Stimulated activated naive B cell treated with anti-CD40 and anti-IgM and Interleukin-4, amounts not matched to agents 10 μg/mL and 1 μg/mL and 100 μg/mL, for 72 hours (primary cell): Measurements from ENCODE around the gene EWSR1.

Source experiments
- ATAC-seq, 2 donors: fragments of 150-1000 bp; cut with Tn5 transposase; replicated peaks; 2 replicates each; pipeline ENCODE4 v1.10.0; 2021; ENCODE audit warnings: moderate library complexity in 1 of 2
- DNase-seq: peaks from one replicate; pipeline ENCODE4 v3.0.0; 2021
- H3K27ac Mint-ChIP-seq: one replicate; pipeline ENCODE4 v1.8.0; 2022; ENCODE audit warnings: mild to moderate bottlenecking, mixed read lengths
- H3K27me3 Mint-ChIP-seq, 2 donors: one replicate each; pipeline ENCODE4 v1.8.0; 2022; ENCODE audit warnings: mixed read lengths in 2 of 2
- H3K36me3 Mint-ChIP-seq, 2 donors: one replicate each; pipeline ENCODE4 v1.8.0; 2022; ENCODE audit warnings: mixed read lengths in 2 of 2, mild to moderate bottlenecking in 1 of 2
- H3K4me1 Mint-ChIP-seq, 2 donors: one replicate each; pipeline ENCODE4 v1.8.0; 2022; ENCODE audit warnings: mixed read lengths in 2 of 2, mild to moderate bottlenecking in 1 of 2
- H3K4me3 Mint-ChIP-seq, 2 donors: one replicate each; pipeline ENCODE4 v1.8.0; 2022; ENCODE audit warnings: mild to moderate bottlenecking in 2 of 2, mixed read lengths in 2 of 2, moderate library complexity in 1 of 2
- H3K9me3 Mint-ChIP-seq, 2 donors: one replicate each; pipeline ENCODE4 v1.8.0; 2022; ENCODE audit warnings: mixed read lengths in 2 of 2, mild to moderate bottlenecking in 1 of 2

EWSR1 gene

DNA sequence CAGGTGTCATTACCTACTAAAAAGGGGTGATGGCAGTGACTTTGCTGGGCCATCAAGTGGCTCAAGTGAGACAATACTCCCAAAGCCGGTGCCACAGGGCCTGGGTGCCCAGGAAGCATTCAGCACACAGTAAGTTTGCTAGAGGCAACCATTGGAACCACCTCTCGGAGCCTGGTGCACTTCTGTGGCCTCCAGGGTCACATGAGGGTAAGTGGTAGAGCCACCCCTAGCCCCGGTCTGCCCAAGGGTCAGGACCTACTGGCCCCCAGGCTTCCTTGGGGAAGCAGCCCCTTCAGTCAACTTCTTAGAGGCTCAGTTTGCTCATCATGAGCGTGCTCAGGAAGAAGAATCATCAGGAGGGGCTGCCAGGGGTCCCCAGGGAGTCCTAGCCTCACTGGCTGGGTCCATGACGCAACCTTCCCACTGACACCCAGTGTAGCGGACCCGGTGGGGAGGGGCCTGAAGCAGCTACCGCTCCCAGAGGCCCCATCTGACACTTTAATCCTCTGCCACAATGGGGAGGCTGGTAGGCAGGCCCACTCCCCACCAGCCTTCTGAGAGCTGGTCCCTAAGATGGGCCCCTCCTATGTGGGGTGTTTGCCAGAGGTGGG is 64.9 kb downstream of the EWSR1 start:
- H3K4me3 Mint-ChIP-seq = no peak overlapping the region
- H3K27ac Mint-ChIP-seq = peak overlapping the region; percentile 22
- DNase-seq (no peak), ATAC-seq (no peak)
- no peaks in the 10 kb centered on the region for H3K27me3 Mint-ChIP-seq
- no peaks in the 10 kb centered on the region for H3K9me3 Mint-ChIP-seq
- H3K4me1 Mint-ChIP-seq = peaks cover 16 to 22% of the 10 kb centered on the region in 2 donors
- H3K36me3 Mint-ChIP-seq = peaks cover 46 to 75% of the 10 kb centered on the region in 2 donors

GRCh38 chr22:29334148-29334547 is 66.1 kb downstream of the EWSR1 start:
- no peaks in the 10 kb centered on the region for H3K27me3 Mint-ChIP-seq
- ATAC-seq = no peak
- peaks cover 22 to 29% of the 10 kb centered on the region in 2 donors for H3K4me1 Mint-ChIP-seq
- H3K36me3 Mint-ChIP-seq = peaks cover 50 to 76% of the 10 kb centered on the region in 2 donors
- H3K27ac Mint-ChIP-seq = peak overlapping the region; percentile 85
- no peaks in the 10 kb centered on the region for H3K9me3 Mint-ChIP-seq
- no peak overlapping the region for H3K4me3 Mint-ChIP-seq
- DNase-seq = no peak

GRCh38 chr22:29334696-29335344 is 66.8 kb downstream of the EWSR1 start:
- peaks cover 29 to 33% of the 10 kb centered on the region in 2 donors for H3K4me1 Mint-ChIP-seq
- H3K36me3 Mint-ChIP-seq = peaks cover 53 to 77% of the 10 kb centered on the region in 2 donors
- H3K9me3 Mint-ChIP-seq = no peaks in the 10 kb centered on the region
- H3K27me3 Mint-ChIP-seq = no peaks in the 10 kb centered on the region
- H3K27ac Mint-ChIP-seq = peak overlapping the region; percentile 85
- no peak for DNase-seq
- no peak for ATAC-seq
- no peak overlapping the region for H3K4me3 Mint-ChIP-seq

GRCh38 chr22:29335656-29336055 is 67.6 kb downstream of the EWSR1 start:
- Mint-ChIP-seq H3K4me3 (peak overlapping the region in 1 of 2 donors; percentile 13), H3K27me3 (no peaks in the 10 kb centered on the region), H3K9me3 (no peaks in the 10 kb centered on the region), H3K36me3 (peaks cover 55 to 85% of the 10 kb centered on the region in 2 donors), H3K27ac (peak overlapping the region; percentile 91), H3K4me1 (peaks cover 29 to 33% of the 10 kb centered on the region in 2 donors)
- no peak for DNase-seq
- ATAC-seq = no peak

- Mint-ChIP-seq H3K36me3 (peaks cover 59 to 82% of the 10 kb centered on the region in 2 donors), H3K4me3 (no peak overlapping the region), H3K4me1 (peaks cover 28 to 33% of the 10 kb centered on the region in 2 donors), H3K27me3 (no peaks in the 10 kb centered on the region), H3K27ac (peak overlapping the region; percentile 81), H3K9me3 (no peaks in the 10 kb centered on the region)
- no peak for ATAC-seq
- no peak for DNase-seq
These were observed 68.9 kb downstream of the EWSR1 start for GRCh38 chr22:29336751-29337490.

DNA sequence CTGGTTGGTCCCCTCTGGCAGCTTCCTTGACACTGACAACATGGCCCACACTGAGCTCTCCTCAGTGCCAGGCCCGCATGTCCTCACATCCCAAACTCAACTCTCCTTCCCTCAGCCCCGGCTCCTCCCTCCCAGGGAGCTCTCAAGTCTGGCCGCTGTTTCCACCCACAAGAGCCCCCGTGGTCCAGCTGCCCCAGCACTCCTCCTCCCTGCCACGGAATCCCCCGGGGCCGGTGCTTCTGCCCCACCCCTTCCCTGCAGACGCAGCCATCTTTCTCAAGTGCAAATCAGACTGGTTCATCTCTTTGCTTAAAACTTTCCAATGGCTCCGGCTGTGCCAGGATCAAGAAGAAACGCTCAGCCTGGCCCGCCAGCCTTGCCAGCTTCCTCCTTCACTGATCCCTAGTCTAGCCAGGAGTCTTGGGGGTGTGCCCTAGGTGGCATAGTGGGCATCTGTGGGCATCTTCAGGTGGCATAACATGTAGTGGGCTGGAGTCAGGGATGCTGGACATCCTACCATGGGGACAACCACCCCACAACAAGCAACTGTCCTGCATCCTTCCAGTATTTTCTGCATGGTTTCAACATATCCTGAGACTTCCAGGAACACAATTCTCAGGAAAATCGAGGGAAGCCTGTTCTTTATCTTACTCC is 69.7 kb downstream of the EWSR1 start:
- Mint-ChIP-seq H3K27me3 (no peaks in the 10 kb centered on the region), H3K36me3 (peaks cover 66 to 83% of the 10 kb centered on the region in 2 donors), H3K4me1 (peaks cover 28 to 33% of the 10 kb centered on the region in 2 donors), H3K27ac (peak overlapping the region; percentile 81), H3K4me3 (no peak overlapping the region), H3K9me3 (no peaks in the 10 kb centered on the region)
- no peak for DNase-seq
- ATAC-seq = no peak

DNA sequence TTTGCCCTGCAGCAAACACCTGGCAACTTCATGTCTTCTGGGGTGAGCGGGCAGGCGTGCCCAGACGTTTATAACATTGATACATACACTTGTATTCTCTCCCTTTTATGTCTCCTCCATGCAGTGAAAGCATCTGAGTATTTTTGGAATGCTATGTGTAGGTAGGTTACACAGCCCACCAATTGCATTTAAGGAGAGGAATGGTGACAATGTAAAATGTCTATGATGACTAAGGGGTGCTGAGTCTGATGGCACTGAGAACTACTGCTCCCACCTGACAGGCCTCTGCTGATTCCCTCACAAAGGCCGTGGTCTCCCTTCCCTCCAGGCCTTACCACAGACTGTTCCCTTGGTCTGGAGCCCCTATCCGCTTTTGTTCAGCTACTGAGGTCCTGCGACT is 70.3 kb downstream of the EWSR1 start:
- no peak for DNase-seq
- ATAC-seq = no peak
- H3K27me3 Mint-ChIP-seq = no peaks in the 10 kb centered on the region
- peak overlapping the region; percentile 92 for H3K27ac Mint-ChIP-seq
- no peak overlapping the region for H3K4me3 Mint-ChIP-seq
- H3K9me3 Mint-ChIP-seq = no peaks in the 10 kb centered on the region
- H3K36me3 Mint-ChIP-seq = peaks cover 66 to 84% of the 10 kb centered on the region in 2 donors
- peaks cover 25 to 30% of the 10 kb centered on the region in 2 donors for H3K4me1 Mint-ChIP-seq

DNA sequence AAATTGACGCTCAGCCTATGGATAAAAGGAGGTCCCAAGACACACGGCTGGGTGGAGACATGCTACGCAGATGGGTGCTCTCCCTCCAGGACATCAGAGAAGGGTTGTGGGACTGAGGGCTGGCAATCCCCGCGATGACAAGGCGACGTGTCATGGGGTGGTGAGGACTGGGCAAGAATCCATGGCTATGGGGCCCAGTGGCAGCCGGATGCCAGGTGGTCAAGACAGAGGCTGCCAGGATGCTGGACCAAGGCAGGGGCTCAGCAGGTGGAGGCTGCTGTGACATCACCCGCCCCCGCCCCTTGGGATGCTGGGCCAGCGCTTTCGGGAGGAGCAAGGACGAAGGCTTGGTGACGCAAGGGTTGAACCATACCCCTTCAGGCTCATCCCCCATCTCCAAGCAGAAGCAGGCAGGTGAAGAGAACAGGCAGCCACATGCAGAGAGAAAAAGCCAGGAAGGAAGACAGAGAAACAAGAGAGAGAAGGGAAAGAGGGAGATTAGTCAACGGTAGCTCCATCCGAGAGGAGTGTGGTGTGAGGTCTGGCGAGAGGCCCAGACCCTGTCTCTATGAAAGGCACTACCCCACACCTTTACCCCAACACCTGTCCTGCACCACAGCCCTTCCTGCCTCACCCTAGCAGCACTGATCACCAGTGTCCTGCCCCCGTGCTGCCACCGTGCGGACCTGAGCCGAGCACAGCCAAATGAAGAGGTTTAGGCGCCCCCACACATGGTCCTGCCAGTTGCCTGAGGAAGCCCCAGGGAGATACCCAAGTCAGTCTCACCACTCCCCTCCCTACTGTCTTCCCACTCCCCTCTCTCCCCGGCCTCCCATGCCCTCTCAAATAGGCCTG is 71.5 kb downstream of the EWSR1 start:
- H3K27ac Mint-ChIP-seq = peak overlapping the region; percentile 92
- no peak overlapping the region for H3K4me3 Mint-ChIP-seq
- H3K36me3 Mint-ChIP-seq = peaks cover 68 to 83% of the 10 kb centered on the region in 2 donors
- no peaks in the 10 kb centered on the region for H3K9me3 Mint-ChIP-seq
- H3K27me3 Mint-ChIP-seq = no peaks in the 10 kb centered on the region
- no peak for ATAC-seq
- H3K4me1 Mint-ChIP-seq = peaks cover 23 to 28% of the 10 kb centered on the region in 2 donors
- DNase-seq = no peak

- Mint-ChIP-seq H3K9me3 (no peaks in the 10 kb centered on the region), H3K27ac (peak overlapping the region; percentile 75), H3K4me3 (no peak overlapping the region), H3K36me3 (peaks cover 65 to 77% of the 10 kb centered on the region in 2 donors), H3K4me1 (peaks cover 20 to 25% of the 10 kb centered on the region in 2 donors), H3K27me3 (no peaks in the 10 kb centered on the region)
- no peak for DNase-seq
- ATAC-seq = no peak
These were observed 72.5 kb downstream of the EWSR1 start for GRCh38 chr22:29340566-29340965.

DNA sequence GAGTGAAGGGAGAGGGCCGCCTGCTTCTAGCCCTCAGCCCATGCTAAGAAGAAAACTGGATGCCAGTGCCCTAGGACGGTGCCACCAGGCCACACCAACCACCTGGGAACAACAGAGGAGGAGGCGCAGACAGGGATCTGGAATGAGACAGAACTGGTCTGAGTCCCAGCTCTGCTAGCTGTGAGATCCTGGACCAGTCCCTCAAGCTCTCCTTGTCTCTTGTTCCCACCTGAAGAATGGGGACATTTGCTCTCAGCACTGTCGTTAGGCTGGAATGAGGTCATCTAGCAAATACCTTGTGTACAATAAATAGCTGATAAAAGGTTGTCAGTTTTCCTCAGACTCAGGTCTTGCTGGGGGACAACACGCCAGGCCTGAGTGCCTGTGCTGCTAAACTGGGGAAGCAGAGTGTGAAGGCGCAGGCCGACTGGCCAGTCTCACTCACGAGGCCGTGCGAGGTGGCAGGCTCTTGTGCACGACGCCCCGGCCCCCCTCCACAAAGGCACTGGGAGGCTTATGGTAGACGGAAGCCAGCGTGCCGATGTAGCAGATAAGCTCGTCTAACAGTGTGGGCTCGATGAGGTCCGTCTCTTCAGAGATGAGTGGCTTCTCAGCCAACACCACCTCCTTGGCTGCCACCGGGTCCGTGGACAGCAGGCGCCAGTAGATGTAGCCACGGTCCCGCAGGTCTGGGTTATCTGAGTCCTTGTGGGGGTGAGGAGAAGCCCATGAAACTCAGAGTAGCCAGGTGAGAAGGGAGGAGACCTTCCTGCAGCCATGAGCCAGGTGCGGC is 73.2 kb downstream of the EWSR1 start:
- no peaks in the 10 kb centered on the region for H3K27me3 Mint-ChIP-seq
- H3K27ac Mint-ChIP-seq = peak overlapping the region; percentile 5
- ATAC-seq (no peak), DNase-seq (no peak)
- H3K9me3 Mint-ChIP-seq = no peaks in the 10 kb centered on the region
- no peak overlapping the region for H3K4me3 Mint-ChIP-seq
- peaks cover 18% of the 10 kb centered on the region in 2 donors for H3K4me1 Mint-ChIP-seq
- peaks cover 60 to 75% of the 10 kb centered on the region in 2 donors for H3K36me3 Mint-ChIP-seq

DNA sequence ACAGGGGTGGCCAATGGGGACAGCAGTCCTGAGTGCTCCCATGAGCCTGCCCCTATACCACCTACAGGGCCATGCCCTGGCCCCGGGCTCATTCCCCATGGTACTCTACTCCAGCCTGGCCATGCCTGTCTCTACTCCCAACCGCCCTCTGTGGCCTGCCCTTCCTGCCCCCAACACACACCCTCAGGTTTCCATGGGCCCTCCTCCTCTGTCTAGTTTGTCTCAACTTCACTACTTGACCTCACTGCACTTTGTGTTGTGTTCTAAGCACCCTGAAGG is 73.7 kb downstream of the EWSR1 start:
- DNase-seq (no peak), ATAC-seq (peak in 1 of 2 donors; percentile 32)
- H3K36me3 Mint-ChIP-seq = peaks cover 58 to 77% of the 10 kb centered on the region in 2 donors
- H3K4me1 Mint-ChIP-seq = peaks cover 17% of the 10 kb centered on the region in 2 donors
- H3K9me3 Mint-ChIP-seq = no peaks in the 10 kb centered on the region
- no peaks in the 10 kb centered on the region for H3K27me3 Mint-ChIP-seq
- H3K27ac Mint-ChIP-seq = peak overlapping the region; percentile 89
- no peak overlapping the region for H3K4me3 Mint-ChIP-seq

DNA sequence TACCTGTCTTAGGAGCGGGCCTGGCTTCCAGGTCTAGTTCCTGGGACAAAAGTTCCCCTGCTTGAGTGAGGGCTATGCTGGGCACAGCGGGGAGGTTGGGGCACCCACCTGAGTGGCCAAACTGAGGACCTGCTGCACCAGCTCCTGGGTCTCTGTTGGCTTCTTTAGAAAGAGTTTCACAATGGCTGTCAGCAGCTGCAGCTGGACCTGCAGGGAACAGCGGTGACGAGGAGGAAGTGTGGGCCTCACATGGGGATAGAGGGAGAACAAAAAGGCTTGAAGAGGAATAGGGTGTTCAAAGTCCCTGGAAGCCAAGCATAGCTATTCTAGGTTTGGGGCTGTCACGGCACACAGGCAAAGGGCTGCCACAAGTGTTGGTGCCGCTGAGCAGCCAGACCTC is 74.1 kb downstream of the EWSR1 start:
- DNase-seq = no peak
- Mint-ChIP-seq H3K27me3 (no peaks in the 10 kb centered on the region), H3K4me1 (peaks cover 16 to 18% of the 10 kb centered on the region in 2 donors), H3K36me3 (peaks cover 58 to 77% of the 10 kb centered on the region in 2 donors), H3K27ac (no peak overlapping the region), H3K9me3 (no peaks in the 10 kb centered on the region), H3K4me3 (no peak overlapping the region)
- no peak for ATAC-seq
